Endothelial cell of umbilical vein (primary cell): Measurements from ENCODE around the gene TRPC5OS. TPM values are rescaled to one million over a fixed set of nuclear protein-coding genes. Genes with fewer than 3 reads are reported as not detected.

Source experiments
- BruUV-seq: library from RNA; stranded (reverse); fragments of 400-500 nt; replicated peaks from 2 replicates; lab custom pipeline; 2021; lab: Mats Ljungman, UMichigan
- CTCF ChIA-PET: fragments of 300-600, 350-600 bp; sonication (Branson Sonifier 250); formaldehyde crosslinking; loops from one replicate; lab custom pipeline; 2021; ENCODE audit warnings: antibody characterized with exemption, inconsistent platforms; lab: Charles Lee
- POLR2A ChIA-PET: fragments of 300-600, 350-600 bp; sonication (Branson Sonifier 250); formaldehyde crosslinking; loops from one replicate; lab custom pipeline; 2021; ENCODE audit warnings: antibody characterized with exemption, inconsistent platforms; lab: Charles Lee
- DNase-seq: peaks from one replicate; pipeline ENCODE4 v3.0.0-alpha.2; 2011; ENCODE audit warnings: low read depth, low spot score
- FAIRE-seq: peaks from 2 replicates; lab custom pipeline; 2011; peaks lifted over from hg19 to GRCh38; lab: Jason Lieb, UNC
- H2AFZ ChIP-seq: 2 replicates; pipeline ENCODE4 v1.6.0; 2012; ENCODE audit warnings: low read depth, low read length, control low read depth, inconsistent platforms
- H3K27ac ChIP-seq: 2 replicates; pipeline ENCODE4 v1.5.1; 2011; ENCODE audit warnings: low read depth, mild to moderate bottlenecking, control low read depth, low read length, moderate library complexity; ENCODE audit not compliant: insufficient read depth
- H3K27me3 ChIP-seq, 2 experiments: 2 replicates each; pipeline versions ENCODE4 v1.6.0 to v1.6.1; 2011; ENCODE audit warnings: low read length in 2 of 2, mixed read lengths in 1 of 2; ENCODE audit not compliant: control insufficient read depth in 2 of 2, insufficient read depth in 2 of 2
- H3K36me3 ChIP-seq, 2 experiments: 2 replicates in 1 of 2; 3 replicates in 1 of 2; pipeline ENCODE4 v1.5.1; 2011; ENCODE audit warnings: low read length in 2 of 2, mild to moderate bottlenecking in 1 of 2, moderate library complexity in 1 of 2; ENCODE audit not compliant: control insufficient read depth in 2 of 2, insufficient read depth in 2 of 2; ENCODE audit errors: extremely low read depth in 1 of 2
- H3K4me1 ChIP-seq: 3 replicates; pipeline ENCODE4 v1.5.1; 2011; ENCODE audit warnings: mild to moderate bottlenecking, low read length; ENCODE audit not compliant: control insufficient read depth, insufficient read depth; ENCODE audit errors: extremely low read depth
- H3K4me2 ChIP-seq: 2 replicates; pipeline ENCODE4 v1.6.1; 2011; ENCODE audit warnings: low read length, control low read depth, mixed read lengths; ENCODE audit not compliant: insufficient read depth
- H3K4me3 ChIP-seq, 3 experiments: fragments of 200-600 bp in 1 of 3; sonication (generic), shearing (Covaris generic) in 1 of 3; replicated peaks in 1 of 3; 2 replicates each; pipeline ENCODE4 v1.5.1; 2011 to 2016; ENCODE audit warnings: control low read depth in 3 of 3, low read length in 3 of 3, mild to moderate bottlenecking in 2 of 3, inconsistent platforms in 1 of 3, low read depth in 1 of 3, moderate library complexity in 1 of 3; ENCODE audit not compliant: insufficient read depth in 1 of 3
- H3K79me2 ChIP-seq: 2 replicates; pipeline ENCODE4 v1.6.0; 2012; ENCODE audit warnings: low read length, inconsistent platforms; ENCODE audit not compliant: control insufficient read depth, insufficient read depth
- H3K9ac ChIP-seq: replicated peaks from 2 replicates; pipeline ENCODE3; 2011; ENCODE audit warnings: low read length, control low read depth; ENCODE audit not compliant: insufficient read depth; ENCODE audit errors: extremely low read depth
- H3K9me1 ChIP-seq: replicated peaks from 3 replicates; pipeline ENCODE4 v1.6.0; 2011; ENCODE audit warnings: mild to moderate bottlenecking, low read length; ENCODE audit not compliant: control insufficient read depth, insufficient read depth; ENCODE audit errors: extremely low read depth
- H3K9me3 ChIP-seq: replicated peaks from 2 replicates; pipeline ENCODE4 v1.5.1; 2012; ENCODE audit warnings: low read length, inconsistent platforms; ENCODE audit not compliant: control insufficient read depth, insufficient read depth
- H4K20me1 ChIP-seq: replicated peaks from 2 replicates; pipeline ENCODE3; 2011; ENCODE audit warnings: mild to moderate bottlenecking, low read length; ENCODE audit not compliant: control insufficient read depth, insufficient read depth; ENCODE audit errors: extremely low read depth
- CTCF ChIP-seq, 2 donors: IDR thresholded peaks; 1 replicate in 1 of 2; 2 replicates in 1 of 2; pipeline ENCODE4 v1.5.1; 2011; ENCODE audit warnings: low read length in 2 of 2, mild to moderate bottlenecking in 2 of 2, moderate library complexity in 2 of 2, control low read depth in 1 of 2, inconsistent platforms in 1 of 2, low read depth in 1 of 2; ENCODE audit not compliant: insufficient read depth in 1 of 2; ENCODE audit errors: extremely low read depth in 1 of 2
- EZH2 ChIP-seq: IDR thresholded peaks from 2 replicates; pipeline ENCODE4 v1.6.1; 2012; ENCODE audit warnings: borderline replicate concordance, low read depth, mild to moderate bottlenecking, moderate library complexity, low read length, inconsistent platforms; ENCODE audit not compliant: severe bottlenecking
- FOS ChIP-seq: IDR thresholded peaks from 2 replicates; pipeline ENCODE4 v1.6.1; 2011; ENCODE audit warnings: mild to moderate bottlenecking, low read length, moderate library complexity, borderline replicate concordance; ENCODE audit not compliant: insufficient read depth
- GATA2 ChIP-seq: IDR thresholded peaks from 2 replicates; pipeline ENCODE4 v1.7.0; 2011; ENCODE audit warnings: low read depth, mild to moderate bottlenecking, moderate library complexity, mixed read lengths, low read length; ENCODE audit not compliant: insufficient read length, insufficient read depth
- JUN ChIP-seq: IDR thresholded peaks from 2 replicates; pipeline ENCODE4 v1.6.1; 2011; ENCODE audit warnings: borderline replicate concordance, low read depth; ENCODE audit not compliant: insufficient read length, insufficient read depth
- MAX ChIP-seq: IDR thresholded peaks from 2 replicates; pipeline ENCODE4 v1.6.1; 2011; ENCODE audit not compliant: insufficient read depth, insufficient read length
- MYC ChIP-seq: IDR thresholded peaks from one replicate; pipeline ENCODE4 v1.6.1; 2011; ENCODE audit warnings: mild to moderate bottlenecking, low read depth, low read length
- POLR2A ChIP-seq: IDR thresholded peaks from 2 replicates; pipeline ENCODE4 v1.6.1; 2012; ENCODE audit warnings: low read depth, mild to moderate bottlenecking, control low read depth, low read length
- POLR2AphosphoS5 ChIP-seq: IDR thresholded peaks from 2 replicates; pipeline ENCODE4 v1.6.1; 2012; ENCODE audit warnings: low read depth, mild to moderate bottlenecking, control low read depth, low read length, moderate library complexity; ENCODE audit not compliant: insufficient read depth
- dilution Hi-C: fragments of 300-500 bp; cut with MboI; formaldehyde crosslinking; loops from one replicate; pipeline ENCODE4 v1.15.0; 2019; ENCODE audit warnings: low sequenced_read_pairs; ENCODE audit not compliant: extremely low pct_ligation_motif_present
- intact Hi-C: fragments of 100-400 bp; cut with micrococcal nuclease; formaldehyde crosslinking; loops from one replicate; pipeline ENCODE4 v1.10.0; 2022
- polyA plus RNA-seq, 4 experiments: library from polyadenylated mRNA; depleted of rRNA in 3 of 4; stranded (reverse) in 3 of 4; unstranded in 1 of 4; fragments of >200 nt; gene quantifications; 2 replicates each; pipeline versions ENCODE4 v1.2.1 to v1.2.3, GENCODE V29; 2011 to 2012; ENCODE audit warnings: missing spikeins in 1 of 4
- total RNA-seq: library from RNA; stranded (reverse); gene quantifications from 2 replicates; pipeline ENCODE4 v1.2.3, GENCODE V29; 2021

The TRPC5OS gene
- total and polyA plus RNA-seq, 2 donors (not counting 3 experiments of a cell fraction or from before 2014, with no cell fraction given): not detected

- no peak for TF ChIP-seq MAX
- TF ChIP-seq MYC: no peak
- TF ChIP-seq FOS: no peak
- no peak for TF ChIP-seq POLR2AphosphoS5
- no peak for TF ChIP-seq CTCF (IDR thresholded peaks at IDR 0.05; ENCODE audit: extremely low read depth in 1 of 2, insufficient read depth in 1 of 2, low read depth in 1 of 2, low read length in 2 of 2)
- no peak for TF ChIP-seq JUN
- no peak for TF ChIP-seq EZH2
- no peak for TF ChIP-seq GATA2
- no peak for TF ChIP-seq POLR2A
- no peaks in the 10 kb centered on the region for H3K4me1 ChIP-seq
- no peak overlapping the region for H2AFZ ChIP-seq
- DNase-seq (no peak), FAIRE-seq (no peak)
- ChIA-PET CTCF (no interaction called here), POLR2A (no interaction called here)
- dilution Hi-C loops (no loop called here), intact Hi-C loops (no loop called here)
- H3K36me3 ChIP-seq: no peaks in the 10 kb centered on the region
- H3K27ac ChIP-seq: no peak overlapping the region
- H3K9me1 ChIP-seq: no peaks in the 10 kb centered on the region
- H4K20me1 ChIP-seq: no peaks in the 10 kb centered on the region
- no peaks in the 10 kb centered on the region for H3K9me3 ChIP-seq
- no peaks in the 10 kb centered on the region for H3K79me2 ChIP-seq
- H3K27me3 ChIP-seq: no peaks in the 10 kb centered on the region
- no peak overlapping the region for H3K9ac ChIP-seq
- H3K4me3 ChIP-seq: no peak overlapping the region
- no peak overlapping the region for H3K4me2 ChIP-seq
- BruUV-seq: no TSS peak
Measured at GRCh38 chrX:111861605-111862004, 14.4 kb upstream of the TRPC5OS start.
